ENCODE results near the gene CIB4. TPM values are rescaled to one million over a fixed set of nuclear protein-coding genes. Genes with fewer than 3 reads are reported as not detected.

The CIB4 gene
- total and polyA plus RNA-seq, 7 experiments from 2014 or later, result not detected

GRCh38 chr2:26682155-26682554 lies 41.0 kb upstream of the CIB4 start:
- H3K9me3 Mint-ChIP-seq, result peaks cover 0 to 11% (median 0%) of the 10 kb centered on the region in 11 donors
- ChIA-PET CTCF (interaction anchor here (1.0 kb wide), 1 partner anchor 72 kb away, joined by 3 read pairs; no protein-coding TSS in a partner anchor), POLR2A (no interaction called here)
- DNase-seq (no peak), ATAC-seq (no peak)
- no peak overlapping the region for H3K4me3 Mint-ChIP-seq
- peaks cover 0 to 4% (median 0%) of the 10 kb centered on the region in 5 donors for H3K36me3 Mint-ChIP-seq
- H3K27me3 Mint-ChIP-seq, result peaks cover 23 to 37% (median 36%) of the 10 kb centered on the region in 5 donors
- no peak overlapping the region for H3K27ac ChIP-seq (ENCODE audit: low read depth, low read length)
- H3K36me3 ChIP-seq (ENCODE audit: control insufficient read depth in 2 of 3, insufficient read depth in 3 of 3, low read length in 3 of 3), result no peaks in the 10 kb centered on the region
- H3K4me1 Mint-ChIP-seq, result peaks cover 0 to 8% (median 0%) of the 10 kb centered on the region in 7 donors
- no peaks in the 10 kb centered on the region for H3K4me1 ChIP-seq (ENCODE audit: control insufficient read depth in 2 of 2, insufficient read depth in 2 of 2, low read length in 2 of 2)
- H3K27ac Mint-ChIP-seq, result no peak overlapping the region
- no peak overlapping the region for H3K4me3 ChIP-seq (ENCODE audit: low read length)
- intact Hi-C loops (cut with micrococcal nuclease), result no loop called here
- no peaks in the 10 kb centered on the region for H3K9me3 ChIP-seq (ENCODE audit: control insufficient read depth in 2 of 3, low read length in 3 of 3)
- H3K27me3 ChIP-seq (ENCODE audit: control insufficient read depth in 2 of 2, insufficient read depth in 2 of 2, low read length in 2 of 2), result no peaks in the 10 kb centered on the region

GRCh38 chr2:26681656-26682055 lies 40.5 kb upstream of the CIB4 start:
- Histone ChIP-seq H3K36me3 (ENCODE audit: control insufficient read depth in 2 of 3, insufficient read depth in 3 of 3, low read length in 3 of 3) (no peaks in the 10 kb centered on the region), H3K4me1 (ENCODE audit: control insufficient read depth in 2 of 2, insufficient read depth in 2 of 2, low read length in 2 of 2) (no peaks in the 10 kb centered on the region), H3K4me3 (ENCODE audit: low read length) (no peak overlapping the region), H3K27me3 (ENCODE audit: control insufficient read depth in 2 of 2, insufficient read depth in 2 of 2, low read length in 2 of 2) (no peaks in the 10 kb centered on the region), H3K9me3 (ENCODE audit: control insufficient read depth in 2 of 3, low read length in 3 of 3) (no peaks in the 10 kb centered on the region), H3K27ac (ENCODE audit: low read depth, low read length) (no peak overlapping the region)
- DNase-seq (no peak), ATAC-seq (no peak)
- intact Hi-C loops (cut with micrococcal nuclease), result no loop called here
- Mint-ChIP-seq H3K4me3 (no peak overlapping the region), H3K4me1 (peaks cover 0 to 8% (median 0%) of the 10 kb centered on the region in 7 donors), H3K27me3 (peaks cover 18 to 32% (median 31%) of the 10 kb centered on the region in 5 donors), H3K36me3 (peaks cover 0 to 4% (median 0%) of the 10 kb centered on the region in 5 donors), H3K27ac (no peak overlapping the region), H3K9me3 (peaks cover 0 to 11% (median 0%) of the 10 kb centered on the region in 11 donors)
- ChIA-PET POLR2A (no interaction called here), CTCF (interaction anchor here (1.0 kb wide), 1 partner anchor 71 kb away, joined by 3 read pairs; no protein-coding TSS in a partner anchor)

- Histone ChIP-seq H3K4me3 (ENCODE audit: low read length) (no peak overlapping the region), H3K9me3 (ENCODE audit: control insufficient read depth in 2 of 3, low read length in 3 of 3) (no peaks in the 10 kb centered on the region), H3K27ac (ENCODE audit: low read depth, low read length) (no peak overlapping the region), H3K36me3 (ENCODE audit: control insufficient read depth in 2 of 3, insufficient read depth in 3 of 3, low read length in 3 of 3) (no peaks in the 10 kb centered on the region), H3K27me3 (ENCODE audit: control insufficient read depth in 2 of 2, insufficient read depth in 2 of 2, low read length in 2 of 2) (no peaks in the 10 kb centered on the region), H3K4me1 (ENCODE audit: control insufficient read depth in 2 of 2, insufficient read depth in 2 of 2, low read length in 2 of 2) (no peaks in the 10 kb centered on the region)
- Mint-ChIP-seq H3K27me3 (peaks cover 6 to 21% (median 17%) of the 10 kb centered on the region in 5 donors), H3K4me1 (no peaks in the 10 kb centered on the region), H3K36me3 (peaks cover 0 to 4% (median 0%) of the 10 kb centered on the region in 5 donors), H3K9me3 (peaks cover 0 to 11% (median 0%) of the 10 kb centered on the region in 11 donors), H3K4me3 (no peak overlapping the region), H3K27ac (no peak overlapping the region)
- ChIA-PET POLR2A (no interaction called here), CTCF (interaction anchor here (1.2 kb wide), 1 partner anchor 8 kb away, joined by 3 read pairs; no protein-coding TSS in a partner anchor)
- ATAC-seq (no peak), DNase-seq (no peak)
- intact Hi-C loops (cut with micrococcal nuclease), result no loop called here
Observed at GRCh38 chr2:26679867-26680266, 38.7 kb upstream of the CIB4 start.

GRCh38 chr2:26678035-26678434 lies 36.9 kb upstream of the CIB4 start:
- peaks cover 0 to 11% (median 0%) of the 10 kb centered on the region in 11 donors for H3K9me3 Mint-ChIP-seq
- peaks cover 6 to 20% (median 17%) of the 10 kb centered on the region in 5 donors for H3K27me3 Mint-ChIP-seq
- POLR2A ChIA-PET, result no interaction called here

GRCh38 chr2:26675651-26676255 lies 34.6 kb upstream of the CIB4 start:
- Mint-ChIP-seq H3K36me3 (peaks cover 0 to 4% (median 0%) of the 10 kb centered on the region in 5 donors), H3K9me3 (peaks cover 0 to 11% (median 0%) of the 10 kb centered on the region in 11 donors), H3K27me3 (peaks cover 6 to 21% (median 11%) of the 10 kb centered on the region in 5 donors), H3K4me3 (no peak overlapping the region), H3K27ac (no peak overlapping the region), H3K4me1 (no peaks in the 10 kb centered on the region)
- H3K4me1 ChIP-seq (ENCODE audit: control insufficient read depth in 2 of 2, insufficient read depth in 2 of 2, low read length in 2 of 2), result no peaks in the 10 kb centered on the region
- no peak overlapping the region for H3K4me3 ChIP-seq (ENCODE audit: low read length)
- no peaks in the 10 kb centered on the region for H3K9me3 ChIP-seq (ENCODE audit: control insufficient read depth in 2 of 3, low read length in 3 of 3)
- H3K36me3 ChIP-seq (ENCODE audit: control insufficient read depth in 2 of 3, insufficient read depth in 3 of 3, low read length in 3 of 3), result no peaks in the 10 kb centered on the region
- H3K27me3 ChIP-seq (ENCODE audit: control insufficient read depth in 2 of 2, insufficient read depth in 2 of 2, low read length in 2 of 2), result no peaks in the 10 kb centered on the region
- CTCF ChIA-PET, result no interaction called here
- H3K27ac ChIP-seq (ENCODE audit: low read depth, low read length), result no peak overlapping the region
- intact Hi-C loops (cut with micrococcal nuclease), result no loop called here
- ATAC-seq, result no peak
- POLR2A ChIA-PET, result no interaction called here
- DNase-seq, result no peak

More at GRCh38 chr2:26678035-26678434, 36.9 kb upstream of the CIB4 start:
- CTCF ChIA-PET, result no interaction called here
- DNase-seq, result no peak
- Histone ChIP-seq H3K27ac (ENCODE audit: low read depth, low read length) (no peak overlapping the region), H3K4me3 (ENCODE audit: low read length) (no peak overlapping the region), H3K4me1 (ENCODE audit: control insufficient read depth in 2 of 2, insufficient read depth in 2 of 2, low read length in 2 of 2) (no peaks in the 10 kb centered on the region), H3K9me3 (ENCODE audit: control insufficient read depth in 2 of 3, low read length in 3 of 3) (no peaks in the 10 kb centered on the region), H3K36me3 (ENCODE audit: control insufficient read depth in 2 of 3, insufficient read depth in 3 of 3, low read length in 3 of 3) (no peaks in the 10 kb centered on the region), H3K27me3 (ENCODE audit: control insufficient read depth in 2 of 2, insufficient read depth in 2 of 2, low read length in 2 of 2) (no peaks in the 10 kb centered on the region)
- ATAC-seq, result no peak
- intact Hi-C loops (cut with micrococcal nuclease), result no loop called here
- Mint-ChIP-seq H3K4me3 (no peak overlapping the region), H3K4me1 (no peaks in the 10 kb centered on the region), H3K36me3 (peaks cover 0 to 4% (median 0%) of the 10 kb centered on the region in 5 donors), H3K27ac (no peak overlapping the region)

GRCh38 chr2:26674771-26675170 lies 33.6 kb upstream of the CIB4 start:
- Histone ChIP-seq H3K27me3 (ENCODE audit: control insufficient read depth in 2 of 2, insufficient read depth in 2 of 2, low read length in 2 of 2) (no peaks in the 10 kb centered on the region), H3K9me3 (ENCODE audit: control insufficient read depth in 2 of 3, low read length in 3 of 3) (no peaks in the 10 kb centered on the region), H3K4me3 (ENCODE audit: low read length) (no peak overlapping the region), H3K27ac (ENCODE audit: low read depth, low read length) (no peak overlapping the region), H3K4me1 (ENCODE audit: control insufficient read depth in 2 of 2, insufficient read depth in 2 of 2, low read length in 2 of 2) (no peaks in the 10 kb centered on the region), H3K36me3 (ENCODE audit: control insufficient read depth in 2 of 3, insufficient read depth in 3 of 3, low read length in 3 of 3) (no peaks in the 10 kb centered on the region)
- H3K4me3 Mint-ChIP-seq, result no peak overlapping the region
- H3K27ac Mint-ChIP-seq, result no peak overlapping the region
- peaks cover 10 to 30% (median 19%) of the 10 kb centered on the region in 5 donors for H3K27me3 Mint-ChIP-seq
- intact Hi-C loops (cut with micrococcal nuclease), result no loop called here
- CTCF ChIA-PET, result no interaction called here
- DNase-seq (no peak), ATAC-seq (no peak)
- POLR2A ChIA-PET, result no interaction called here
- no peaks in the 10 kb centered on the region for H3K4me1 Mint-ChIP-seq
- H3K9me3 Mint-ChIP-seq, result peaks cover 0 to 11% (median 0%) of the 10 kb centered on the region in 11 donors
- H3K36me3 Mint-ChIP-seq, result peaks cover 0 to 4% (median 0%) of the 10 kb centered on the region in 5 donors

Measured in naive thymus-derived CD4-positive, alpha-beta T cell (primary cell).